ENCODE measurements around the gene ATXN7L3. TPM values are rescaled to one million over a fixed set of nuclear protein-coding genes. Genes with fewer than 3 reads are reported as not detected.

ATXN7L3 gene
- total and polyA plus RNA-seq, 9 of the 15 experiments (the other 6 are each of a cell fraction or from before 2014, with no cell fraction given) = 0.62 to 66.1 (median 33.2) TPM

- TF ChIP-seq ZBTB49 (CRISPR knock-in tag; IDR thresholded peaks at IDR 0.05; ENCODE audit: borderline replicate concordance) (0 out of 2 replicates have a peak, but pooled peaks have one; percentile 31), ZFP91 (CRISPR knock-in tag; IDR thresholded peaks at IDR 0.05) (peak; percentile 86), ZNF318 (IDR thresholded peaks at IDR 0.05; ENCODE audit: borderline replicate concordance in 1 of 2, low read depth in 1 of 2) (no peak), JUN (IDR thresholded peaks at IDR 0.05; ENCODE audit: borderline replicate concordance, low read depth, low read length) (peak; percentile 50; the same call in 1 of the 2 replicates), JUN (CRISPR knock-in tag; IDR thresholded peaks at IDR 0.05; ENCODE audit: borderline replicate concordance) (no peak), ATF2 (CRISPR knock-in tag; IDR thresholded peaks at IDR 0.05) (no peak), NCOA6 (IDR thresholded peaks at IDR 0.05) (no peak), C11orf30 (IDR thresholded peaks at IDR 0.05; ENCODE audit: low read depth) (peak; percentile 80), FOSL1 (tag; conservative IDR thresholded peaks at IDR 0.05) (peak; percentile 56; the same call in 1 of the 2 replicates)
- TF ChIP-seq, protein P1, sequence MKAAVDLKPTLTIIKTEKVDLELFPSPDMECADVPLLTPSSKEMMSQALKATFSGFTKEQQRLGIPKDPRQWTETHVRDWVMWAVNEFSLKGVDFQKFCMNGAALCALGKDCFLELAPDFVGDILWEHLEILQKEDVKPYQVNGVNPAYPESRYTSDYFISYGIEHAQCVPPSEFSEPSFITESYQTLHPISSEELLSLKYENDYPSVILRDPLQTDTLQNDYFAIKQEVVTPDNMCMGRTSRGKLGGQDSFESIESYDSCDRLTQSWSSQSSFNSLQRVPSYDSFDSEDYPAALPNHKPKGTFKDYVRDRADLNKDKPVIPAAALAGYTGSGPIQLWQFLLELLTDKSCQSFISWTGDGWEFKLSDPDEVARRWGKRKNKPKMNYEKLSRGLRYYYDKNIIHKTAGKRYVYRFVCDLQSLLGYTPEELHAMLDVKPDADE (conservative IDR thresholded peaks at IDR 0.05; ENCODE audit: control insufficient read depth, low read depth, low read length) = peak; percentile 9; the same call in 1 of the 2 replicates
Observed at GRCh38 chr17:44186307-44187130, 13.2 kb downstream of the ATXN7L3 start, which contains the start of gene TMUB2 (continued).

Measured in K562 (cell line).